HG03460 (cell line): ENCODE data around the gene CCR9.

Source experiments
- ATAC-seq: cut with Tn5 transposase; IDR thresholded peaks from one replicate; pipeline ENCODE4 v1.9.1; 2021; ENCODE audit not compliant: unreplicated experiment

The CCR9 gene

GRCh38 chr3:45932112-45932511 is 45.8 kb downstream of the CCR9 start:
- ATAC-seq = no peak

GRCh38 chr3:45933591-45933990 is 47.2 kb downstream of the CCR9 start:
- no peak for ATAC-seq

GRCh38 chr3:45936261-45936660 is 49.9 kb downstream of the CCR9 start:
- no peak for ATAC-seq

- no peak for ATAC-seq
These were observed 51.1 kb downstream of the CCR9 start for GRCh38 chr3:45937206-45938042.

- no peak for ATAC-seq
These were observed 51.7 kb downstream of the CCR9 start for GRCh38 chr3:45938043-45938435.

- ATAC-seq = no peak
These were observed 52.5 kb downstream of the CCR9 start for GRCh38 chr3:45938864-45939263.

GRCh38 chr3:45939341-45939771 is 53.0 kb downstream of the CCR9 start:
- no peak for ATAC-seq

- no peak for ATAC-seq
These were observed 53.8 kb downstream of the CCR9 start for GRCh38 chr3:45940004-45940780.

GRCh38 chr3:45940781-45941365 is 54.5 kb downstream of the CCR9 start:
- no peak for ATAC-seq

GRCh38 chr3:45942051-45942825 is 55.9 kb downstream of the CCR9 start:
- no peak for ATAC-seq

- no peak for ATAC-seq
These were observed 57.0 kb downstream of the CCR9 start, which contains the start of gene CXCR6 for GRCh38 chr3:45943207-45943846. Gene CXCR6 (plus strand): TSS chr3:45943464. CDS start chr3:45946482, 3,018 bp downstream.

GRCh38 chr3:45944830-45945620 is 58.7 kb downstream of the CCR9 start:
- no peak for ATAC-seq

GRCh38 chr3:45946307-45946706 is 60.0 kb downstream of the CCR9 start:
- ATAC-seq = no peak

GRCh38 chr3:45946875-45947274 is 60.5 kb downstream of the CCR9 start:
- ATAC-seq = no peak

GRCh38 chr3:45947361-45947760 is 61.0 kb downstream of the CCR9 start:
- no peak for ATAC-seq

GRCh38 chr3:45948311-45948781 is 62.0 kb downstream of the CCR9 start:
- no peak for ATAC-seq

GRCh38 chr3:45948881-45949280 is 62.5 kb downstream of the CCR9 start:
- no peak for ATAC-seq

GRCh38 chr3:45949432-45949831 is 63.1 kb downstream of the CCR9 start:
- ATAC-seq = no peak

GRCh38 chr3:45950131-45950530 is 63.8 kb downstream of the CCR9 start:
- ATAC-seq = no peak
